Activated CD8-positive, alpha-beta memory T cell treated with anti-CD3 and anti-CD28 coated beads, Interleukin-2, amount 50 U/mL, for 1 hour (primary cell): ENCODE data around the gene RIMBP2.

Experiments
- DNase-seq: peaks from one replicate; pipeline ENCODE4 v3.0.0-alpha.2; 2020; ENCODE audit errors: extremely low read depth

RIMBP2 gene

DNA sequence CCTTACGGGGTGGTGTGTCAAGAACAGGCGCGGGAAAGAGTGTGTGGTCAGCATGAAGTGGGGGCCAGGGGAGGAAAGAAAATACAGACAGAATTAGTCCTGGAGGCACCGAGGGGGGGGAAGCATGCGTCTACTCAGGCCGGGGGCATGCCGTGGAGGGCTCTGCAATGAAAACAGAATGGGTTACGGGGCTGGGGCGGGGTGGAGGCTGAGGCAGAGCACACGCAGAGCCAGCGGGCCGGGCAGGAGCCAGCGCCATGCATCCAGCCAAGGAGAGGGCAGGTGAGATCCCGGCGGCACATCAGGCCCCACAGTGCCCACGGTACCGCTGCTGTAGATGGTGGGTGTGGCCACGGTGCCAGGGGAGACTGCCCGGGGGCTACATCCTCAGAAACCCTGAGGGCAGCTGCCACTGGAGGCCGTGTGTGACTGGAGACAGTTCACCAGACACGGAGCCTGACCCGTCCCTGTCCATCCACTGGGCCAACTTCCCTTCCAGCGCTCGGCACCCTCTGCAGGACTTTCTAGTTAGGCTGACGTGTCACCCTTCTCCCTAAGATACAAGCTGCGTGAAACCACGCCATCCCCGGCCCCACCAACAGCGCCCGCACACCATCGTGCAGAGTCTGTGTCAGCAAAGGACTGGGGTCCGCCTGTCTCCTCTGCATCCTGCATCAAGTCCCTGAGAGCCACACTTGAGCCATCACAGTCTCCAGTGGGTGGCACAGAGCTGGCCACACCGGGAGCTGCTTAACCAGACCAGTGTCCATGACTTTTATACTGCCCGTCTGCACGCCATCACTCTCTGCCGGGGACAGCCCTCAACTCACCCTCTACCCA lies 291.0 kb downstream of the RIMBP2 start:
- DNase-seq, result no peak

DNA sequence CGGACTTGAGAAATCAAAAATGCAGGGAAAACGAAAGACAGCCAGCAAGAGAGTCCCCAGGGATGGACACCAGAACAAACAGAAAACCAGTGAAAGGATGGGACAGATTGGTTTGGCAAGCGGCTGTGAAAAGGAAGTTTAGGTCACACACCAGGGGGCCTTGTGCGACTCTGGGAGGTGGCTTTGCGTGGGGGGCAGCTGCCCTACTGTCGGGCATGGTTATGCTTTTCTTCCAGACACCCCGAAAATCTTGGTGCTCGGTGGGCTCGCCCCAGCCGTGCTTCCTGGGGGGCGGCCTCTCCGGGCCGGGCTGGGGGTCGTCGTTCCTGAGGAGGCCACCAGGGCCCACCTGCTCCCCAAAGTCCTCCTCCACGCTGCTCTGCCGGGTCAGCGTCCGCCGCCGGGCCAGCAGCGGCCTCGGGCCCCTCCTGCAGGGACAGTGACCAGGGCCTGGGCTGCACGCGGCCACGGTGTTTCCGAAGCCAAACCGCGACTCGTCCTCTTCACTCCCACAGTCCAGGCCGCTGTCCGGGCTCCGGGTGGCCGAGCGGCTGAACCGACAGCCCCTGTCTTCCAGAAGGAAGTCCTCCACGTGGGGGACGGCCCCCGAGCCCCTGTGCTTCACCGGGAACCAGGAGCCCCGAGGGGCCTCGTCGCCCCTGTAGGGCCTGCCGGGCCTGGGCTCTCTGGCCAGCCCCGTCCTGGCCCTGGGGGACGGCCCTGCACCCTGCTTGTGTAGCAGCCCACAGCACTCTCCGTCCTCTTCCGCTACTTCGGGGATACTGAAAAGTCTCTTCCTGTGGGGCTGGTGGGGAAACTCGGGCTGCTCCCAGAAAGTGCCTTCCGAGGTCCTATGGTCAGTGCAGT lies 291.9 kb downstream of the RIMBP2 start:
- DNase-seq, result no peak

DNA sequence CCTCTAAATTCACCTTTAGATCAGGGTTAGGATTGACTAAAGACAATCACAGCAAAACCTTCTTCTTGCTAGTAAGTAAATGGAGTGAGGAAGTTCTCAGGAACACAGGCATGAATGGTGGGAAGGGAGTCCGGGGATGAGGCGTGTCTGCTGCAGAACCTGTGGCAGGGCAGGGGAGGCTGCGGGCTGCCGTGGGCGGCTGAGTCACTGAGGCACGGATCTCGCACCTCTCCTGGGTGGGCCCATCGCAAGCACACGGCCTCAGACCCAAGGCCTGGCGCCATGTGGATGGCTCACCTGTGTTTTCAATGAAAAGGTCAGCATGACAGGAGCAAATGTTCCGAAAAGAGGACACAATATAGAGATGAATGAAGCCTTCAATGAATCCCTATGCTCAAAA lies 293.0 kb downstream of the RIMBP2 start:
- no peak for DNase-seq

DNA sequence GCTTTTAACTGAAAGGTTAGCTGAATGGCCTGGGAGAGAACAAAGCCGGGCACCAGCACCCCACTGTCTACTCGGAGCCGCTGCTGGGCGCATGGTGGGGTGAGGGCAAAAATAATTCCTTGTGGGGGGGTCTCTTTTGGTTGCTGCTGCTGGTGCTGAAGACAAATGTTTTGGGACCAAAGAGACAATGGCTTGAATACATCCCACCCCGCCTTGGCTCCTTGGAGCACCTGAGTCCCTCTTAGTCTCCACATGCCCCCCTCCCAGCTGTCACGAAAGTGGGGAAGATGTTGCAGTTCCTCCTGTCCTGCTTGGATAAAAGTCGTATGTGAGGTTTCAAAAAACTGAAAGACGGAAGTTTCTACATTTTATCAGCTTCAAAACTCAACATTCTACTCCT lies 293.4 kb downstream of the RIMBP2 start:
- no peak for DNase-seq

DNA sequence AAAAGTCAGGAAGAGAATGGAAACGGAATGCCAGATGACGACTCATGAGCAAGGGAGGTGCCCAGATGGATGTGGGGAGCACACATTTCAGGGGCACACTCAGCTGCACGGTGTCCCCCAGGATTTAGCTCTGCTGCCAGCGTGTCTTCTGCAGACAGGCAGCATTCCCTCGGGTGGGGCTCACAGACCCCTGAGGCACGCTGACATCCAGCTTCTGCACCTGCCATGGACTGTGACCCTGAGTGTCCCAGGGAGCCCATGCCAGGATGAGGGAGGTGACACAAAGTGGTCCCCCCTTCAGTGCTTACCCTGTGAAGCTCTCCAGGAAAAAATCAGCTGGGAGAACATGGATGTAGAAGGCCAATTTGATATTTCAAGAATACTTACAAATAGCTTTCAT lies 294.2 kb downstream of the RIMBP2 start:
- DNase-seq, result no peak

DNA sequence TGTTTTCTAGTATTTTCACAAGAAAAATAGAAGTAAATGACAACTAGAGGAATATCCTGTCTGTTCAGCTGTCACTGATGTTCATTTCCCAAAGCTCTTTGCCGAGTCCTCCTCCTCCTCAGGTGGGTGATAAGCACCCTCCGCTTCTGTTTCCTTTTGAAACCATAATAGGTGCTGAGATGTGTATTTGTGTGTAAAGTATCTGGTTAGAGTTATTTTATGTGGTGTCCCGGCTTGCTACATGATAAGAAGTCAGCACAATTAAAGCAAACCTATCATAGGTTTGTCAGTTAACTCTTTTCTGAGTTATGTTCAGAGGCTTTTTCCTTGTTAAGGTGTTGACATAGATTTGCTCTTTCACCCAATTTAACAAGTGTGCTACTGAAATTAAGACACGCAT lies 296.0 kb downstream of the RIMBP2 start:
- DNase-seq, result no peak

DNA sequence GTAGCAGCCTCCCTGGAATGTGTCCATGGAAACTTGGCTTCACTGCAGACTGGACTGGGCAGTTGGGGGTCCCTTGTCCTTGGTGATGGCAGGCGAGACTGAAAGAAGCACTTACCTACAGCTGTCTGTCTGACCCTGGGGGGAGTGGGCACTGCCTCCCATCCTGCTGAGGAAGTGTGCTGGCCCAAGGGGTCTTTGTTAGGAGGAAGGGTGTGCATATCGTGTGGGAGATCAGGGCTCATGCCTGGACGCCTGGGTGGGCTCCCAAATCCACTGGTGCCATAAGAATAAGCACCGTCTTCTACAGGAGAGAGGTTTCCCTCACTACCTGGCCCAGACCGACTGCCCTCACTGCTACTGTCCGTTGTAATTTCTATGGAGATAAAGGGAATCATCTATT lies 297.0 kb downstream of the RIMBP2 start:
- DNase-seq, result no peak

DNA sequence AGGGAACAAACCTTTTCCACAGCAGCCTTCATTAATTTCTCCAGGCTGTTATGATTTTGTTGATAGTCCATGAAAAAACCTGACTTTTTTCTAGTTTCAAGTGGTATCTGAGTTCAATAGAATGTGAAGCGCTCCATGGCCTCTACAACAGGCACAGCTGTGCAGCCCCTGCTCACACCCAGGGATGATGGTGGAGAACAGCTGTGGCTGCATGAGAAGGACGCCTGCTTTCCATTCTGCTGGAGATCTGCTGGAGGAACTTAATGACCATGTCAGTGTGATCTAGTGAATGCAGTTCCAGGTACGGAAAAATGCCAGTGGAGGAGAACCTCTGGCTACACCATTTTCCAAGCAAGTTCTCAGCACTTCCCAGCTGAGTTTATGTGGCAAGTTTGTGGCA lies 297.8 kb downstream of the RIMBP2 start:
- no peak for DNase-seq

DNA sequence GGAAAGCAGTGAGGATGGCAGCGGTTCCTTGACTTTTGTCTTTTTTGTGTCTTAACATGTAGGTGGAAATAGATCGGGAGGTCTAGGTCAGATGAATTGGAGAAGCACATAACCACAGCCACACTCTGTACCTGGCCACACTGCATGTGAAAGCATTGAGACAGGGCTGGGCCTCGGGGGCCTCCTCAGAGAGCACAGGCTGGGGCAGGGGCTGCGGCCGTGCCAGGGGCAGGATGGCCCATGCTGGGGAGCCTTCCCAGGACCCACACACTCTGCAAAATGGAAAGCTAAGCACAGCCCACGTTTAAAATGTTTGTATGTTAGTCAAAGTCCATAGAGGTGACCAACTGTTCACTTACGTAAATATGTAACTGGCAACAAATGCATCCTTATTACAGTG lies 301.7 kb downstream of the RIMBP2 start:
- no peak for DNase-seq

DNA sequence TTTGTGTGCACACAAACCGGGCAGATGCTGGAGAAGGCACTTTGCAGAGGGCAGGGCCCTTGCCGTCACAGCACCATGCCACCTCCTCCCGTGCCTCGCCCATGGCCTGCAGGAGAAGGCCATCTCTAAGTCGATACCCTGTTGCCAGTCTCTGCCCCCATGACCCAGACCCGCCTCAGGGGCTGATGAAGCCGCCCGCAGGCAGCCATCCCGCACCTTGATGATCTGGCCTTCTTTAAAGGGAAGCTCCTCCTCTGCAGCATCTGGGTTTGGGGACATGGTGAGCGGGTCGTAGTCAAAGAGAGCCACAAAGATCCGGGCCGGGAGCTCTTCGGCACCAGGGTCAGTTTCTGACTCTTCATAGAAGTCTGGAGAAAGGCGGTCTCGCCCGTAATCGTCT lies 302.2 kb downstream of the RIMBP2 start:
- no peak for DNase-seq

DNA sequence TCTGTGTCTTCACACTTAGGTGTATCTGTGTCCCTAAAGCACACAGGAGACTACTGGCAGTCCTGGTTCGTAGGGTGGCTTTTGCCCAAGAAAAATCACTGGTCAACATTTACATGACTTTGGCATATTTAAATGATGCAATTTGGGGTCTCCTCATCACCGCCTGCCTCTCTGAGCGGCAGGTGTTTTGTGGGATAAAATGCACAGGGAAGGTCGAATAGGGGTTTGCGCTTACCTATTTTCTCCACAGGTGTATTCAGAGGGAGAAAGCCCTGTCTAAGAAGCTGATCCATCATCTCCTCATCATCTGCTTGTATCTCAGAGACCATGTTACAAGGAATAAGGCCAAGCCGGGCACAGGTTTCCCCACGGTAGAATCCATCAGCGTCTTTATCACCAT lies 303.7 kb downstream of the RIMBP2 start:
- DNase-seq, result no peak

DNA sequence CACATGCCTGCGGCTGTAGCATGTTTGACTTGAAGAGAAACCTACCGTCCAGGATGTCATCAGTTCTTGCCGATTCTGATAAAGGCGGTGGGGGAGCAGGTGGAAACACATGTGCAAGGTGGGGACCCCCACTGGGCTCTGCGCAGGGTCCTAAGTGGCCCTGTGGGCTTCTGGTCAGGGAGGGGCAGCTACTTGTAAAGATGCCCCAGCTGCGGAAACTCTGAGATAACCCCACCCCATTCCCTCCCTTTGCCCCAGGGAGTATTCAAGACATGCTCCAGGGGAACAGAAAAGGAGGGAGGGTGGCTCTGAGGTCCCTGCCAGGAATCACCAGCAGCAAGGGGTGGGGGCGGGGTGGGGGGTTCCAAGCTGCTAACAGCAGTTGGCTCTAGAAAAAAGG lies 310.8 kb downstream of the RIMBP2 start:
- no peak for DNase-seq

DNA sequence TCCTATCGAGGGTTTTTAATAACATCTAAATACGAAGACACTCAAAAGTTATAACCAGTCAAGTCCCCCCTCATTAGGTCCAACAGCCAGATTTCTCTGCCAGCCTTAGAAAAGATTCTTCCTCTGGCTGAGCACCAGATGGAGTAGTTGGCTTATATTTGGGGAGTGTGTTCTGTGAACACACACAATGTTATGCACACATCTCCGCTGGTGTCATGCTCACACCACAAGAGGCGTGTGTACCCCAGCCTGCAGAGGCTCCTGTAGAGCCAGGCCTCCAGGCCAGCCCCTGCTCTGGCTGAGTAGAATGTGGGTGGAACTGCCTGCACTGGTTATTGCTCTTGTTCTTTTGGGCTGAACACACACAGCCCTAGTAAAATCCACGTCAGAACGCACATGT lies 314.4 kb downstream of the RIMBP2 start:
- DNase-seq, result no peak

DNA sequence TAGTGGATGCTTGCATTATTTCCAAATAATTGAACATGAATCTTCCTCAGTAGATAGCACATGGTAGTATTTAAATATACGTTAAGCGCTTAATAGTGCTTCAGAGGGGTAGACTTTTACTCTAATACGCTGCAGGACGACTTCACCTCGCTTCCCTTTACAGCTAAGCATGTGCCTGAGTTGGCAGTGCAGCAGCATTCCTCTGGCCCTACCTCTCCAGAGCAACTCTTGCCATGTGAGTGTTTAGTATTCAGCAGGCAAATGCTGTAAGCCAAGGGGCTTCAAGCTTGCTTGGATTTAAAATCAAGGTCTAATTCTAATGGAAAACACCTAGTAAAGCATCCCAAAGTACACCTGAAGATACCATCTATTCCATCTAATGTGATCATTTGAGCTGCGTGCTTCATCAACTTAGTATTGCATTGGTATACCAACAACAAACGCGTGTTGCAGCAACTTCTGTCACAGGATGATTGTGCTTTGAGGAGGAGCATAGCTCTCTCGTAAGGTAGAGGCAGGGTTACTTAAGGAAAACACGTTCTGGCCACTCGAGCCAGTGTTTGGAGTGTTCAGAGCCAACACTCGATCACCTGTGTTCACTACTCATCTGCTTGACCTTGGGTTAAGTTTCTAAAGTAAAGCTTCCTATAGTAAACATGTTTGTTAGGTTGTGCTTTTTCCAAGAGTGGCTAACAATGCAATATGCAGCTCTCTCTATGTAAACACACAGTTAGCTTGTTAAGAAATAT lies 317.8 kb downstream of the RIMBP2 start:
- DNase-seq, result no peak

DNA sequence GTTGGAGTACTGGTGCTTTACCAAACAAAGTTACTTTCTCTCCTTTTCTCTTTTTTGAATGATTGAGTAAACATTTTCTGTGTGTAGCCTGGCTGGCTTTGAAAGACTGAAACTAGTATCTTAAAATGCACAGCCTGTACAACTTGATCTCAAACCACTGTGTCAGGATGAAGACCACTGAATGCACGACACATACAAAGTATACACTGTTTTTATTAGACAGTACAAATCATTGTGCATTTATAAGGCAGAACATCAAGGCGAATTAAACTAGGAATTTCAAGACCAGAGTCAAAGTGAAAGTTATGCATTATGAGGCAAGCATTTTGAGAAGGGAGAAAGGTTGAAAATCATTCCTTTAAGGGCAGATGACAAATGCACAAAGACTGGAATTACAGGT lies 319.4 kb downstream of the RIMBP2 start:
- no peak for DNase-seq

DNA sequence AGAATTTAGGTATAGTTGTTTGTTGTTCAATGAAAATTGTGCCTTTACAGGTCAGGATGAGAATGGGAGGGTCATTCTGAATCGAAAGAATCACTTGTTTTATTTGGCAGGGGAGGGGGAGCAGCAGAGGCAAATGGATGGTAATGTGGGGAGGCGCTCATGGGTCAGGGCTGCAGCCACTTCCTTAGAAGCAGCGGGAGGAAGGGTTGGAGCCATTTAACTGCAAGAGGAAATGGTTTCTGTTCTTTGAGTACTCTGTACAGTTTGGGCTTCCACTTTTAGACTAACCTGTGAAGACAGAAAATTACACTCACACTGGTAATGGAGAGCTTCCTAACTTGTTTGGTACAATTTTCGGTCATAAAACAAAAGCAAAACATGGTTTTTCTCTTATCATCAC lies 321.2 kb downstream of the RIMBP2 start:
- no peak for DNase-seq

DNA sequence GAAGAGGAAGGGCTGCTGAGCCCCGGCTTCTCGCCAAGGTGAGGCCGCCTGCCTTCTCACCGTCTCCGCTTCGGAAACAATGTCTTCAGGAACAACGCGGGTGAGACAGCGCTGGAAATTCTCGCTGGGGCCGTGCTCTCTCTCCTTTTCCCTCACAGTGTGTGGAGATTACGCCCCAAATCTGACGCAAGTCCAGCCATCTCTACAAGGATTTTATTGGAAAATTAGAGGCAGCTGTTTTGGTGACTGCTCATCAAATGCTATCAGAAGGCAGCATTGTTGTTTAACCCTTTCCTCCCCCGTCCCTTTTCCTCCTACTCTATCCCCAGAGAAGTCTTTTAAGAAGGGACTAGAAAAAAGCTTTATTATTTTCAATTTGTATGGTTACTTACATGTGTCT lies 324.9 kb downstream of the RIMBP2 start:
- no peak for DNase-seq

DNA sequence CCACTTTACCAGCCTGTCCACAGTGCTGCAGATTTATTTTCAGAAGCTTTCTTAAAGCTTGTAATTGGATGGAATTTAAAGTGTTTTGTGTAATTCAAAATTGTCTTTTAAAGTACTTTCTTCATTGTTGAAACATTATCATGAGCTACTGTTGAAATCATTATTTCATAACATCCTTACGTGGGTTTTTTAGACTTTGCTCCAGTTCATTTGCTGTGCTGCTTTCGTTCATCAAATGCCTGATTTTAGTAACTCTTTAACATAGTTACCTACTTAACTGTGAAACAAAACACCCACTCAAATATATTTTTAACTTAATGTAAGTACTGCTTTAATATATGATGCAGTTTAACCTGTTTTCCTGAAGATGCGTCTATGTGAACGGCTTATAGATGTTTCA lies 330.9 kb downstream of the RIMBP2 start:
- DNase-seq, result no peak

DNA sequence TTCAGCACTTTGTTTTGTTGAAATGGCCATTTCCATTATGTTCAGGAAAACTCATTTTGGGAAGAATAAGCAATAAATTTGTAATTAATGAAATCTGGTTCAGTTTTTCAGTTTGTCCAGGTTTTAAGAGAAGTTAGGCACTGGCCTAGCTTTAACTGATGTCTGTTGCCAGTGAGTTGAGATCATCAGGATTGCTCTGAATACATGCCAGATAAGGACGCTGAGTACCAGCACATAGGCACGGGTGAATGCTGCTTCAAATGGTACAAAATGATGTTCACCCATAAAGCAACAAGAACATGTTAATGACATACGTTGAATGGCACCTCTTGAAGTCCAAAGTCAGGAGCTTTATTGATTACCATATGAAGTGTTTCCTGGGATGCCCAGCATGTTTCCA lies 331.9 kb downstream of the RIMBP2 start:
- no peak for DNase-seq

DNA sequence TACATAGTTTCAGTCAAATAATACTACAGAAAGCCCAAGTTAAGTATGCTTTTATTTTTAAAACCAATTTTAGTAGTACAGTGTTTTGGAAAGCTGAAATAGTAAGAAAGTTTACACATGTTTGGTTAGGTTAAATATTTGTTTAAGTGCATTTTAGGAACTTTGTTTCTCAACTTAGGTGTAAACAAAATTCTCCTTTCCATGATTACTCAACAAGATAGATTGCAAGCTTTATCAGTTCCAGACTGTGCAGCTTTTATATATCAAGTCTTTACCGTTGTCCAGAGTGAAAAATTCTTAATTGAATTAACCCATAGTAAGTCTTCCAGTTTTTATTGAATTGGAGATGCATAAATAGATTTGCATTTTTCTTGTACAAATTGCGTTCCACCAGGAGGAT lies 333.3 kb downstream of the RIMBP2 start:
- no peak for DNase-seq

DNA sequence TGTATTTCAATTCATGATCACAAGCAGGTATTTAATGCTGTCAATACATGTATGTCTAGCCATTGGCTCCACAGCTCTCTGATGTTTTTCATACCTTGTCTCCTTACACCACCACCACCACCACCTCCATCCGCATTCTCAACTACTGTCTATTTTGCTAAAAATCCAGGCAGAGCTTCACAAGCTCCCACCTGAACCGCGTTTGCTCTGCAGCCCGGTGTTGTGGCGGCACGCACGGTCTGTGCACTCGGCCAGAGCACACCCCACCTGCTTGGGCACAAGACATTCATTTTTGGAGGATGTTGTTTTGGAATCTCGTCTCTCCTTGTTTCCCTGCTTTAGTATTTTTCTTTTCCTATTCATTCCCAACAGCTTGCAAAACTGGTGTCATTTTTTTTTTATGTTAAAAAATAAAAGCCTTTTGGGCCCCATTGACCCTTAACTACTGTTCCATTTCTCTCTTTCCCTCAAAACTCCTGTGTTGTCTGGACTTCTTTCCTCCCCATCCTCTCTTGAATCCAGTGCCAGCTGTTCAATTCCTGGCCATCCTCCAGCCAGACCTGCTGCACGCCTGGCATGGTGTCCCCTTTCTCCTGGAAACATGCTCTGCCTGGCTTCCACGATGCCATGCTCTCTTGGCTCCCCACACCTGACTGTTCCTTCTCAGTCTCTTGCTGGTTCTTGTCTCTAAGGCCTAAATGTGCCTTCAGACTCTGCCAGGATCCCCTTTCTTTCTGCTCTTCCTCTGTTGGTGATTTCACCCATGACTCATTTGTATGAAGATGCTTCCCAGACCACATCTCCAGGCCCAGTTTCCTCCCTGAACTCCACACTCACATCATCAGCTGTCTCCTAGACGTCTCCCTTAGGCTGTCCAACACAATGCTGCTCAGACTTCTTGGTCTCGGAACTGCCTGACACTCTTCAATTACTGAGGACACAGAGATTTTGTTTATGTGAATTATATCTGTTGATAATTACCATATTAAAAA lies 340.5 kb downstream of the RIMBP2 start:
- no peak for DNase-seq
